H4 (cell line): ENCODE data around the gene HS6ST3. TPM values are rescaled to one million over a fixed set of nuclear protein-coding genes. Genes with fewer than 3 reads are reported as not detected.
"Not testable (repeated sequence)": the region's sequence is repeated elsewhere in the genome, so short reads cannot be mapped to it uniquely, and the experiment has no call there.

ENCODE experiments used
- DNase-seq: peaks from one replicate; pipeline ENCODE4 v3.0.0-alpha.2; 2015; ENCODE audit warnings: low spot score
- total RNA-seq: library from RNA; depleted of rRNA; stranded (reverse); fragments of >200 nt; shearing (Covaris generic); gene quantifications from 2 replicates; pipeline ENCODE4 v1.2.3, GENCODE V29; 2014

The HS6ST3 gene
- total RNA-seq, 1 experiment from 2014 or later, result 1.6 TPM

GRCh38 chr13:96091164-96092117 is 1.5 kb downstream of the HS6ST3 start:
- no peak for DNase-seq

GRCh38 chr13:96093296-96094006 is 3.5 kb downstream of the HS6ST3 start:
- DNase-seq, result no peak

GRCh38 chr13:96100457-96101220 is 10.7 kb downstream of the HS6ST3 start:
- DNase-seq, result no peak

- no peak for DNase-seq
Measured at GRCh38 chr13:96104516-96104915, 14.6 kb downstream of the HS6ST3 start.

- not testable (repeated sequence) for DNase-seq
Measured at GRCh38 chr13:96108072-96108471, 18.2 kb downstream of the HS6ST3 start.

- DNase-seq, result peak; percentile 2
Measured at GRCh38 chr13:96109125-96109524, 19.2 kb downstream of the HS6ST3 start.

GRCh38 chr13:96112936-96113335 is 23.0 kb downstream of the HS6ST3 start:
- peak; percentile 68 for DNase-seq

- not testable (repeated sequence) for DNase-seq
Measured at GRCh38 chr13:96115368-96115767, 25.5 kb downstream of the HS6ST3 start.

- no peak for DNase-seq
Measured at GRCh38 chr13:96119921-96120320, 30.0 kb downstream of the HS6ST3 start.

GRCh38 chr13:96130818-96131340 is 41.0 kb downstream of the HS6ST3 start:
- DNase-seq, result no peak

GRCh38 chr13:96141032-96141431 is 51.1 kb downstream of the HS6ST3 start:
- DNase-seq, result peak; percentile 7

GRCh38 chr13:96159725-96160124 is 69.8 kb downstream of the HS6ST3 start:
- no peak for DNase-seq

- DNase-seq, result no peak
Measured at GRCh38 chr13:96161141-96161540, 71.2 kb downstream of the HS6ST3 start.

- no peak for DNase-seq
Measured at GRCh38 chr13:96165840-96166239, 75.9 kb downstream of the HS6ST3 start.

- no peak for DNase-seq
Measured at GRCh38 chr13:96172066-96172465, 82.2 kb downstream of the HS6ST3 start.

GRCh38 chr13:96178759-96179158 is 88.9 kb downstream of the HS6ST3 start:
- no peak for DNase-seq

GRCh38 chr13:96179309-96179708 is 89.4 kb downstream of the HS6ST3 start:
- no peak for DNase-seq

- DNase-seq, result no peak
Measured at GRCh38 chr13:96181911-96182310, 92.0 kb downstream of the HS6ST3 start.

GRCh38 chr13:96185818-96186217 is 95.9 kb downstream of the HS6ST3 start:
- no peak for DNase-seq

- no peak for DNase-seq
Measured at GRCh38 chr13:96191367-96191766, 101.5 kb downstream of the HS6ST3 start.

- no peak for DNase-seq
Measured at GRCh38 chr13:96193728-96194310, 103.9 kb downstream of the HS6ST3 start.
